Esophagus (tissue), 2 donors: Measurements from ENCODE around the gene LHX4. TPM values are rescaled to one million over a fixed set of nuclear protein-coding genes. Genes with fewer than 3 reads are reported as not detected.

Source experiments
- H3K27ac ChIP-seq, 2 donors: one replicate each; pipeline ENCODE4 v1.5.1; 2013; ENCODE audit warnings: low read depth in 2 of 2, mild to moderate bottlenecking in 2 of 2, inconsistent platforms in 1 of 2, low read length in 1 of 2, moderate library complexity in 1 of 2
- H3K27me3 ChIP-seq, 2 donors: one replicate each; pipeline ENCODE4 v1.6.1; 2013; ENCODE audit warnings: low read length in 2 of 2, control low read depth in 1 of 2, mild to moderate bottlenecking in 1 of 2; ENCODE audit not compliant: insufficient read depth in 2 of 2, control insufficient read depth in 1 of 2
- H3K36me3 ChIP-seq, 2 donors: one replicate each; pipeline ENCODE4 v1.6.1; 2013; ENCODE audit warnings: low read length in 1 of 2; ENCODE audit not compliant: control insufficient read depth in 2 of 2, insufficient read depth in 2 of 2
- H3K4me1 ChIP-seq, 2 donors: one replicate each; pipeline ENCODE4 v1.6.1; 2013; ENCODE audit warnings: low read length in 1 of 2; ENCODE audit not compliant: control insufficient read depth in 2 of 2, insufficient read depth in 2 of 2
- H3K4me3 ChIP-seq, 2 donors: one replicate each; pipeline ENCODE4 v1.5.1; 2013; ENCODE audit warnings: low read length in 2 of 2, mild to moderate bottlenecking in 2 of 2, low read depth in 1 of 2, moderate library complexity in 1 of 2
- H3K9me3 ChIP-seq, 2 donors: one replicate each; pipeline ENCODE4 v1.6.1; 2013; ENCODE audit warnings: mild to moderate bottlenecking in 2 of 2, low read depth in 1 of 2, low read length in 1 of 2, moderate library complexity in 1 of 2; ENCODE audit not compliant: control insufficient read depth in 2 of 2, insufficient read depth in 1 of 2
- WGBS, 2 donors: extraction: QIAGEN DNeasy Blood & Tissue Kit; methylation state at CpG; one replicate each; pipeline ENCODE4 v1.1.7; 2013; 5-methylcytosine and 5-hydroxymethylcytosine counted together
- polyA plus RNA-seq, 2 donors: library from polyadenylated mRNA; stranded (reverse); fragments of 200-250 nt; gene quantifications; one replicate each; pipeline ENCODE4 v1.2.3, GENCODE V29; 2013
- donor health status: healthy with polysubstance abuse.
- donor health status: Bipolar disorder and iron deficiency.

LHX4 gene
- polyA plus RNA-seq = under 1 TPM; 0.13 to 0.28 TPM

DNA sequence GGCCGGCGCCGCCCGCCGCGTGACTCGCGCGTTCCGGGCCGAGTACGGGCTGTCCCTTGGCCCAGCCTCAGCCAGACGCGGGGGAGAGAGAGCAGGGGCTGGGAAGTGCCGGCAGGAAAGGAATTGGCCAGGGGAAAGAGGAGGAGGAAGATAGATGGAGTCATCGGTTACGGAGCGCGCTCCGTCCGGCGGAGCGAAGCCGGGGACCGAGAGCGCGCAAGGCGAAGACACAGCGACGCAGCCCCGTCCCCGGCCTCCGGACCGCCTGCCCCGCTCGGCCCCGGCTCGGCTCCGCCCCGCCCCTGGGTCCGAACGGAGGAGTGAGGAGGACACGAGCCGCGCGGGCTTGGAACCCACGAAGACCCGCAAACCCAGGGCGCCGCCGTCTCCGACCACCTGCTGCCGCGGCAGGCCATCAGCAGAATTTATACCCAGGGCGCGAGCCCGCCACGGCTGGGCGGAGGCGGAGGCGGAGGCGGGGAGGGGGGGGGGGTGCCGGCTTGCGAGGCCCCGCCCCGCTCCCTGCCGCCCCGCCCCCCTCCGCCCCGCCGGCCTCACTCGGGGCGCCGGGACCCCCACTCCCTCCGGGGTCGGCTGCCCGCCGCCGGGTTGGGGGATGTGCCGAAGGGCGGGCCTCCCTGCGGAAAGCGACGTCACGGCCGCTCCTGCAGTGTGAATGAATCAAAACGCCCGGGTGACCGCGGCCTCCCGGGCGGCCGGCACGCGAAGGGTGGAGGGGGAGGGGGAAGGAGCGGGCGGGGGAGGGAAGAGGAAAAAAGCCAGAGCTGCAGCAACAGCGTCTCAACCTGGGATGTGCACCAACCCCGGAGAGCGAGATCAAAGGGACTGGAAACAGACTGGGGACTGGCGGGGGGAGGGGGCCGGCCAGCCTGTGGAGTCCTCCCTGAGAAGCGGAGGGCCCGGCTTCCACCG lies at the start of gene LHX4:
TSS of gene LHX4 (plus strand) at position 782 of the 933 bp plus-strand sequence. CDS start 266 bp downstream, outside the sequence.
- H3K4me3 ChIP-seq = peak within 1 kb of the TSS; percentile 58 to 62
- H3K27me3 ChIP-seq = peaks cover 17 to 42% of the 10 kb centered on the region in 2 donors
- peaks cover 0 to 3% of the 10 kb centered on the region in 2 donors for H3K9me3 ChIP-seq
- WGBS, 2 donors = 1% methylated on average over 56 to 104 of the region's 105 CpGs
- peaks cover 13 to 32% of the 10 kb centered on the region in 2 donors for H3K4me1 ChIP-seq
- no peaks in the 10 kb centered on the region for H3K36me3 ChIP-seq
- H3K27ac ChIP-seq = no peak within 1 kb of the TSS

GRCh38 chr1:180181048-180181447 lies 49.0 kb upstream of the LHX4 start:
- Histone ChIP-seq H3K4me1 (peaks cover 0 to 2% of the 10 kb centered on the region in 2 donors), H3K27ac (no peak overlapping the region), H3K9me3 (no peaks in the 10 kb centered on the region), H3K36me3 (peaks cover 5 to 46% of the 10 kb centered on the region in 2 donors), H3K27me3 (no peaks in the 10 kb centered on the region), H3K4me3 (no peak overlapping the region)
- WGBS, 2 donors = 83 to 85% methylated on average over 7 of the region's 7 CpGs

DNA sequence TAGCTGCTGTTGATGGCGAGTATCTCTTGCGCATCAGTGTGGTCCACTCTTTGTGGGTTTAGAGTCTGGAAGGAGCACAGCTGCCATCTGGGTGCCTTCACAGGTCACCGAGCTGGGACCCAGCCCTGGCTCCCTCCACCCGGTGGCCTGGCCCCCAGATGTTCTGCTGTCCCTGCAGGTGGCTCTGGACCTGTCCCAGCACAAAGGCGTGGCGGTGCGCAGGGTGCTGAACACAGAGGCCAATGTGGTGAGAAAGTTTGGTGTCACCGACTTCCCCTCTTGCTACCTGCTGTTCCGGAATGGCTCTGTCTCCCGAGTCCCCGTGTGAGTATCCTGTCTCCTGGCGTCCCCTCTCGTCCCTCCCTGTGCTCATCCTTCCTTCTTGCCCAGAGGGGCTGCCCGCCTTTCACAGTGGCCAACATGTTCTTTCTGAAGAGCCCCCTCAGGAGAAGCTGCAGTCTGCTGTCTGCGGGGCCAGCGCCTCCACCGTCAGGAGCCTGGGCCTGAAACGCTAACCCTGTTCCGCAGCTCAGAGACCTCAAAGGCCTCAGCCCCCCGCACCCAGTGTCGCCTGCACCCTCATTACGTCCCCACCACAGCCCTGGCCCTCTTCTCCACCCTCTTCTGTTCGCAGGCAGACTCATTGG lies 47.9 kb upstream of the LHX4 start:
- WGBS, 2 donors = 92 to 94% methylated on average over 23 of the region's 23 CpGs
- Histone ChIP-seq H3K4me3 (no peak overlapping the region), H3K9me3 (no peaks in the 10 kb centered on the region), H3K27me3 (no peaks in the 10 kb centered on the region), H3K27ac (no peak overlapping the region), H3K36me3 (peaks cover 5 to 51% of the 10 kb centered on the region in 2 donors), H3K4me1 (peaks cover 0 to 2% of the 10 kb centered on the region in 2 donors)

- no peaks in the 10 kb centered on the region for H3K9me3 ChIP-seq
- H3K4me3 ChIP-seq = no peak overlapping the region
- H3K27me3 ChIP-seq = no peaks in the 10 kb centered on the region
- WGBS, 2 donors = 89 to 90% methylated on average over 22 of the region's 22 CpGs
- peaks cover 0 to 2% of the 10 kb centered on the region in 2 donors for H3K4me1 ChIP-seq
- H3K27ac ChIP-seq = no peak overlapping the region
- peaks cover 5 to 58% of the 10 kb centered on the region in 2 donors for H3K36me3 ChIP-seq
Measured at GRCh38 chr1:180182643-180183311, 47.3 kb upstream of the LHX4 start.

DNA sequence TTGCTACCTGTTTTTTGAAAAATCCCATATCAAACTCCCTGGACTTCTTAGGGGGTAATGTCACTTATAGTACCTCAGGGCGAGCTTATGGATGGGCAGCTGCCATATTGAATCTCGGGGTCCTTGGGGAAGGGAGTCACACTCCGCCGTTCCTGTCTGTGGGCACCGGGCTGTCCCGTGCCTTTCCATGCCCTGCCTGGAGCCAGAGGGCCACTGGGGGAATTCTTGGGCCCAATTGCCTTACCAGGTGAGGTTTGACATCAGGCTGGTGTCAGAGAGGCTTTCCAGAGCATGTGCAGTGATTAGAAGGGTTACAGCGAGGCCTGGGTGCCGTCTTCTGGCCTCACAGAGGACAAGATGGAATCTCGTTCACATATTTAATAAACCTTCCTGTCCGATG lies 46.6 kb upstream of the LHX4 start:
- Histone ChIP-seq H3K9me3 (no peaks in the 10 kb centered on the region), H3K36me3 (peaks cover 5 to 58% of the 10 kb centered on the region in 2 donors), H3K4me1 (peaks cover 0 to 2% of the 10 kb centered on the region in 2 donors), H3K4me3 (no peak overlapping the region), H3K27me3 (no peaks in the 10 kb centered on the region), H3K27ac (no peak overlapping the region)
- WGBS, 2 donors = 93 to 95% methylated on average over 10 of the region's 10 CpGs

DNA sequence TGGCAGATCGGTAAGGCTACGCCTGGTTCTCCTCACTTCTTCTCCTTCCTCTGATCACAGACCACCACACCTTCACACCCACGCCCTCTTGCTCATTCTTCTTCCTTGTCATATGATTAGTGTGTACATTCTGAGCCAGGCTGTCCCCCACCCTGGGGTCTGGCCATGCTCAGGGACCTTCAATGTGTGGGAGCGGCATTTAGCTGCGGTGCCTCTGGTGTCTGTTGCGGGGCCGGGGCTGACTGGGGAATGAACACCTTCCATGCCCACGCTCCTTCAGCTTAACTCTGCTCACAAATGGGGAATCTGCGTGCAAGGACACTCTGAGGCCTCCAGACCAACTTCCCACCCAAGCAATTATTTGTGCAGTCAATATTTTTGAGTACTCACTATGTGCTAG lies 46.0 kb upstream of the LHX4 start:
- H3K4me3 ChIP-seq = no peak overlapping the region
- H3K36me3 ChIP-seq = peaks cover 5 to 62% of the 10 kb centered on the region in 2 donors
- 94 to 95% methylated on average over 9 of the region's 9 CpGs for WGBS, 2 donors
- H3K9me3 ChIP-seq = no peaks in the 10 kb centered on the region
- no peak overlapping the region for H3K27ac ChIP-seq
- H3K27me3 ChIP-seq = no peaks in the 10 kb centered on the region
- H3K4me1 ChIP-seq = no peaks in the 10 kb centered on the region

- Histone ChIP-seq H3K27ac (no peak overlapping the region), H3K9me3 (no peaks in the 10 kb centered on the region), H3K4me3 (no peak overlapping the region), H3K27me3 (no peaks in the 10 kb centered on the region), H3K36me3 (peaks cover 8 to 65% of the 10 kb centered on the region in 2 donors), H3K4me1 (no peaks in the 10 kb centered on the region)
- WGBS, 2 donors = 84 to 86% methylated on average over 5 of the region's 5 CpGs
Measured at GRCh38 chr1:180185281-180185680, 44.8 kb upstream of the LHX4 start.

DNA sequence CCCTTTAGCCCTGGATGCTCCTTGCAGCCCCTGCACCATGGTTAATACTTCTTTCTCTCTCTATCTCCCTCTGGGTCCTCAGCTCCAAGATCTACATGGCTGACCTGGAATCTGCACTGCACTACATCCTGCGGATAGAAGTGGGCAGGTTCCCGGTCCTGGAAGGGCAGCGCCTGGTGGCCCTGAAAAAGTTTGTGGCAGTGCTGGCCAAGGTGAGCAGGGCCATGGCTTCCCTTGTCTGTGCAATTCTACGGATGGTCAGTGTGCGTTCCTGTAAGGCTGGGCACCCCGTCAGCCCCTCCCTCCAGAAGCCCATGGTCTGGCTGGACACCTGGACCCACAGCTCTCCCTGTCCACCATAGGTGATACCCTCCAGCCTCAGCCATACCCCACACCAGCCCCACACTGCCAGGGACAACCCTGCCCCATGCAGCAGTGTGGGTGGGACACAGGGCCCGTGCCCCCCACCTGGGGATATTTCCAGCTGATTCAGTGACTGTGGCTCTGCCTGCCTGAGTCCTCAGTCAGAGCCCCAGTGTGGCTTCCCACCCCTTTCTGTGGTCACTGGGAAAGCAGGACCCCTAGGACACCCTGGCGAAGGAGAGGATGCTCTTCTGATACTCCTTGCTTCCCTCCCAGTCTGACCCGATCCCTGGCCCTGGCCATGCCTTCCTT lies 44.0 kb upstream of the LHX4 start:
- no peak overlapping the region for H3K27ac ChIP-seq
- no peaks in the 10 kb centered on the region for H3K27me3 ChIP-seq
- no peaks in the 10 kb centered on the region for H3K9me3 ChIP-seq
- 89 to 90% methylated on average over 9 of the region's 9 CpGs for WGBS, 2 donors
- H3K4me1 ChIP-seq = no peaks in the 10 kb centered on the region
- H3K4me3 ChIP-seq = no peak overlapping the region
- peaks cover 8 to 72% of the 10 kb centered on the region in 2 donors for H3K36me3 ChIP-seq

- Histone ChIP-seq H3K4me1 (no peaks in the 10 kb centered on the region), H3K9me3 (no peaks in the 10 kb centered on the region), H3K36me3 (peaks cover 8 to 77% of the 10 kb centered on the region in 2 donors), H3K4me3 (no peak overlapping the region), H3K27ac (no peak overlapping the region), H3K27me3 (no peaks in the 10 kb centered on the region)
- WGBS, 2 donors = 70 to 73% methylated on average over 8 of the region's 8 CpGs
Measured at GRCh38 chr1:180186831-180187230, 43.2 kb upstream of the LHX4 start.
